Hepatocyte (in vitro differentiated cells): ENCODE measurements around the gene PAPPA.

Source experiments
- CTCF ChIP-seq: fragments of 200-600 bp; sonication (generic); IDR thresholded peaks from 2 replicates; pipeline ENCODE4 v1.5.1; 2016; ENCODE audit warnings: antibody characterized with exemption, mild to moderate bottlenecking; ENCODE audit not compliant: poor library complexity
- EZH2phosphoT487 ChIP-seq: fragments of 200-600 bp; sonication (generic); IDR thresholded peaks from one replicate; pipeline ENCODE4 v1.6.1; 2018; ENCODE audit warnings: antibody characterized with exemption, mild to moderate bottlenecking, low read depth, moderate library complexity; ENCODE audit not compliant: unreplicated experiment, severe bottlenecking

GRCh38 chr9:116271991-116272390 is 118.4 kb downstream of the PAPPA start:
- TF ChIP-seq CTCF (no peak), EZH2phosphoT487 (no peak)
